Effector memory CD4-positive, alpha-beta T cell (primary cell): ENCODE results near the gene ADGRE1.

ENCODE experiments used
- DNase-seq, 3 donors: peaks; one replicate each; pipeline ENCODE4 v3.0.0-alpha.2; 2020
- H3K27ac ChIP-seq: 2 replicates; pipeline ENCODE4 v1.7.0; 2013; ENCODE audit warnings: mild to moderate bottlenecking, low read length, moderate library complexity; ENCODE audit not compliant: insufficient read depth, poor library complexity, severe bottlenecking
- H3K27me3 ChIP-seq: replicated peaks from 2 replicates; pipeline ENCODE4 v1.7.0; 2013; ENCODE audit warnings: mild to moderate bottlenecking, low read length; ENCODE audit not compliant: insufficient read depth, control insufficient read depth, poor library complexity, severe bottlenecking
- H3K36me3 ChIP-seq: 2 replicates; pipeline ENCODE4 v1.7.0; 2013; ENCODE audit warnings: mild to moderate bottlenecking, low read length, moderate library complexity; ENCODE audit not compliant: control insufficient read depth, insufficient read depth
- H3K4me1 ChIP-seq: 2 replicates; pipeline ENCODE4 v1.7.0; 2013; ENCODE audit warnings: low read length, mild to moderate bottlenecking; ENCODE audit not compliant: control insufficient read depth, insufficient read depth, poor library complexity, severe bottlenecking
- H3K4me3 ChIP-seq: 2 replicates; pipeline ENCODE4 v1.7.0; 2013; ENCODE audit warnings: low read length, low read depth, mild to moderate bottlenecking; ENCODE audit not compliant: insufficient read depth, poor library complexity, severe bottlenecking
- H3K9me3 ChIP-seq: 2 replicates; pipeline ENCODE4 v1.7.0; 2013; ENCODE audit warnings: mild to moderate bottlenecking, low read length, moderate library complexity; ENCODE audit not compliant: control insufficient read depth
- total RNA-seq, 3 donors: gene quantifications; one replicate each; lab custom pipeline; 2026; lab: John Stamatoyannopoulos, UW

Gene ADGRE1
- total RNA-seq = 1.6 to 5.4 (median 5.4) reads per million in 3 donors

GRCh38 chr19:6887316-6887715 lies at the start of gene ADGRE1:
ADGRE1 (plus strand) TSS chr19:6887579; CDS start chr19:6887609, 30 bp downstream.
- Histone ChIP-seq H3K27me3 (no peaks in the 10 kb centered on the region), H3K4me1 (peaks cover 22% of the 10 kb centered on the region), H3K9me3 (peaks cover 3% of the 10 kb centered on the region), H3K4me3 (no peak within 1 kb of the TSS), H3K27ac (no peak within 1 kb of the TSS), H3K36me3 (no peaks in the 10 kb centered on the region)
- DNase-seq = no peak

- no peak for DNase-seq
- peaks cover 49% of the 10 kb centered on the region for H3K36me3 ChIP-seq
- H3K27me3 ChIP-seq = no peaks in the 10 kb centered on the region
- H3K4me1 ChIP-seq = no peaks in the 10 kb centered on the region
- H3K27ac ChIP-seq = no peak overlapping the region
- no peaks in the 10 kb centered on the region for H3K9me3 ChIP-seq
- no peak overlapping the region for H3K4me3 ChIP-seq
Measured at GRCh38 chr19:6838062-6838655, 49.2 kb upstream of the ADGRE1 start.

- peaks cover 27% of the 10 kb centered on the region for H3K36me3 ChIP-seq
- no peak overlapping the region for H3K4me3 ChIP-seq
- no peak overlapping the region for H3K27ac ChIP-seq
- H3K27me3 ChIP-seq = no peaks in the 10 kb centered on the region
- no peaks in the 10 kb centered on the region for H3K4me1 ChIP-seq
- no peaks in the 10 kb centered on the region for H3K9me3 ChIP-seq
- DNase-seq = no peak
Measured at GRCh38 chr19:6842871-6843607, 44.3 kb upstream of the ADGRE1 start.

- H3K4me1 ChIP-seq = no peaks in the 10 kb centered on the region
- DNase-seq = no peak
- no peaks in the 10 kb centered on the region for H3K9me3 ChIP-seq
- H3K36me3 ChIP-seq = peaks cover 48% of the 10 kb centered on the region
- H3K27me3 ChIP-seq = no peaks in the 10 kb centered on the region
- no peak overlapping the region for H3K27ac ChIP-seq
- no peak overlapping the region for H3K4me3 ChIP-seq
Measured at GRCh38 chr19:6847828-6848200, 39.6 kb upstream of the ADGRE1 start.

- H3K36me3 ChIP-seq = peaks cover 49% of the 10 kb centered on the region
Measured at GRCh38 chr19:6848986-6849385, 38.4 kb upstream of the ADGRE1 start.

GRCh38 chr19:6849876-6850275 lies 37.5 kb upstream of the ADGRE1 start:
- peaks cover 58% of the 10 kb centered on the region for H3K36me3 ChIP-seq
- no peak overlapping the region for H3K27ac ChIP-seq
- DNase-seq = no peak
- H3K27me3 ChIP-seq = no peaks in the 10 kb centered on the region
- no peaks in the 10 kb centered on the region for H3K9me3 ChIP-seq
- no peak overlapping the region for H3K4me3 ChIP-seq
- no peaks in the 10 kb centered on the region for H3K4me1 ChIP-seq

More at GRCh38 chr19:6848986-6849385, 38.4 kb upstream of the ADGRE1 start:
- Histone ChIP-seq H3K4me3 (no peak overlapping the region), H3K4me1 (no peaks in the 10 kb centered on the region), H3K9me3 (no peaks in the 10 kb centered on the region), H3K27me3 (no peaks in the 10 kb centered on the region), H3K27ac (no peak overlapping the region)
- DNase-seq = no peak

- peaks cover 73% of the 10 kb centered on the region for H3K36me3 ChIP-seq
- H3K9me3 ChIP-seq = no peaks in the 10 kb centered on the region
- DNase-seq = no peak
- peak overlapping the region; percentile 30 for H3K27ac ChIP-seq
- H3K27me3 ChIP-seq = no peaks in the 10 kb centered on the region
- no peaks in the 10 kb centered on the region for H3K4me1 ChIP-seq
- H3K4me3 ChIP-seq = no peak overlapping the region
Measured at GRCh38 chr19:6851359-6851758, 36.0 kb upstream of the ADGRE1 start.

GRCh38 chr19:6852001-6852400 lies 35.4 kb upstream of the ADGRE1 start:
- Histone ChIP-seq H3K27ac (no peak overlapping the region), H3K27me3 (no peaks in the 10 kb centered on the region), H3K4me1 (no peaks in the 10 kb centered on the region), H3K4me3 (no peak overlapping the region), H3K9me3 (no peaks in the 10 kb centered on the region), H3K36me3 (peaks cover 78% of the 10 kb centered on the region)
- no peak for DNase-seq

GRCh38 chr19:6853868-6854267 lies 33.5 kb upstream of the ADGRE1 start:
- no peak overlapping the region for H3K27ac ChIP-seq
- peaks cover 66% of the 10 kb centered on the region for H3K36me3 ChIP-seq
- H3K4me3 ChIP-seq = no peak overlapping the region
- no peak for DNase-seq
- H3K27me3 ChIP-seq = no peaks in the 10 kb centered on the region
- no peaks in the 10 kb centered on the region for H3K9me3 ChIP-seq
- H3K4me1 ChIP-seq = no peaks in the 10 kb centered on the region

- DNase-seq = no peak
- H3K27me3 ChIP-seq = no peaks in the 10 kb centered on the region
- no peak overlapping the region for H3K4me3 ChIP-seq
- H3K27ac ChIP-seq = no peak overlapping the region
- H3K9me3 ChIP-seq = no peaks in the 10 kb centered on the region
- H3K4me1 ChIP-seq = no peaks in the 10 kb centered on the region
- peaks cover 61% of the 10 kb centered on the region for H3K36me3 ChIP-seq
Measured at GRCh38 chr19:6854758-6855157, 32.6 kb upstream of the ADGRE1 start.
